Subcutaneous abdominal adipose tissue (tissue), 5 donors: Measurements from ENCODE around the gene CCNO.

Experiments used
- H3K27ac ChIP-seq: one replicate; pipeline ENCODE4 v1.7.0; 2013; ENCODE audit warnings: low read depth, mild to moderate bottlenecking, inconsistent platforms, low read length, moderate library complexity
- H3K27me3 ChIP-seq, 5 donors: one replicate each; pipeline ENCODE4 v1.7.0; 2013; ENCODE audit warnings: low read length in 5 of 5, inconsistent platforms in 1 of 5; ENCODE audit not compliant: control insufficient read depth in 5 of 5, insufficient read depth in 4 of 5
- H3K36me3 ChIP-seq, 5 donors: one replicate each; pipeline ENCODE4 v1.7.0; 2013; ENCODE audit warnings: low read length in 5 of 5; ENCODE audit not compliant: control insufficient read depth in 5 of 5, insufficient read depth in 5 of 5
- H3K4me1 ChIP-seq, 5 donors: one replicate each; pipeline ENCODE4 v1.7.0; 2013; ENCODE audit warnings: low read length in 5 of 5, mild to moderate bottlenecking in 3 of 5, moderate library complexity in 1 of 5; ENCODE audit not compliant: control insufficient read depth in 5 of 5, insufficient read depth in 5 of 5
- H3K4me3 ChIP-seq, 5 donors: one replicate each; pipeline ENCODE4 v1.7.0; 2013; ENCODE audit warnings: low read length in 5 of 5, low read depth in 1 of 5
- H3K9ac ChIP-seq, 5 donors: one replicate each; pipeline ENCODE4 v1.7.0; 2013; ENCODE audit warnings: low read length in 5 of 5, mild to moderate bottlenecking in 4 of 5, moderate library complexity in 3 of 5
- H3K9me3 ChIP-seq, 5 donors: one replicate each; pipeline ENCODE4 v1.7.0; 2013; ENCODE audit warnings: low read length in 5 of 5; ENCODE audit not compliant: control insufficient read depth in 5 of 5
- donor health status: healthy.
- donor health status: healthy.
- donor health status: healthy.
- donor health status: healthy.
- donor health status: healthy.

Gene CCNO

DNA sequence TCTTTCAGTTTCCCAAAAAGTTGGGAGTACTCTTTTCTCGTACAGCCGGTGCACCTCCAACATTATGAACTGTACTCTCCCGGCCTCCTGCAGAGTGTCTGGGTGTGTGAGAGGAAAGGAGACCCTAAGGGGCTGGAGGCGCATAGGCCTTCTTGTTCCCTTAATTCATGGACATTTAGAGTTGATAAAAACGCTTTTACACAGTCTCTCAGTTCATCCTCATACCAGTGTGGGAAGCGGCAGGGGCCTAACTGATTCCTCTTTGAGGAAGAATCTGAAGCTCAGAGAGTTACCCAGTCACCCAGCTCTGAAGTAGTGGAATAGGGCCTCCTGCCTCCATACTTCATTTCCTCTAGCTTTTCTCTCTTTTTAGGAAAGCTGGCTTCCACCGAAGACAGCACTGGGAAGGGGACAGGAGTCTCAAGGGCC, 9.6 kb downstream of the CCNO start:
- H3K27me3 ChIP-seq, result peaks cover 62 to 95% (median 76%) of the 10 kb centered on the region in 5 donors
- peaks cover 4 to 40% (median 36%) of the 10 kb centered on the region in 5 donors for H3K4me1 ChIP-seq
- H3K9me3 ChIP-seq, result no peaks in the 10 kb centered on the region
- no peak overlapping the region for H3K9ac ChIP-seq
- no peak overlapping the region for H3K27ac ChIP-seq
- H3K36me3 ChIP-seq, result no peaks in the 10 kb centered on the region
- peak overlapping the region in 2 of 5 donors; percentile 32 to 38 for H3K4me3 ChIP-seq

DNA sequence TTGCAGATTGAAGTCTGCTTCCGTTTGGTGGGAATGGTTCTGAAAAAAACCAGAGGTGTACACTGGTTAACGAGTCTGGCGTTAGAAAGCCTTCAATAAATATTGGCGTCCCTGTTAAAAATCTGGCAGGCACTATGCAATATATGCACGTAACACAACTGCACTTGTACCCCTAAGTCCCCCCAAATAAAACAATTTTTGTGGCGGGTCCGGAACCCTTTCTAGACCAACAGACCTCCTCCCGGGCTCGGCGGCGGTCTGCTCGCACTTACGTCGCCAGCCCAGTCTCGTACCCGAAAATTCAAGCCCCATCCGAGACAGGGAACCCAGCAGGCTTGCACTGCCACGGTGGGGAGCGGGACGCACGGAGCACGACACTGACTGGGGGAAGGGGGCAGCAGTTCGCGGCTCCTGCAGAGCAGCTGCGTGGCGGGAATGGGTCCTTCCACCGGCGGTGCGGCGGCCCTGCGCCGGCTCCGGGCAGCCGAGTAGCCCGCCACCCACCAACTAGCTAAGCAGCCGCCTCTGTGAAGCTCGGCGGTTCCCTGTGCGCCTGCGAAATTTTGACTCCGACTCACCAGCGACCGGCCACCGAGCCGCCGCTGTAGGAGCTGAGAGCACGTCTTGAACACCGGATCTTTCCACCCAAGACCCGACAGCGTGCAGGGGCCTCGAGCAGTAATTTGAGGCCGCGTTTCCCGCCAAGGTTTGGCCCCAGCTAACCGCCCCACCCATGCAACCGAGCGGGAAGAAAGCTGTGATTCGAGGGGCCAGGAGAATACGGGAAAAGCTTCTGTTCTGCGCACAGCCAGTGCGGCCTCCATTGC, 10.2 kb downstream of the CCNO start:
- peaks cover 56 to 90% (median 70%) of the 10 kb centered on the region in 5 donors for H3K27me3 ChIP-seq
- no peak overlapping the region for H3K27ac ChIP-seq
- H3K9me3 ChIP-seq, result no peaks in the 10 kb centered on the region
- H3K4me1 ChIP-seq, result peaks cover 4 to 40% (median 36%) of the 10 kb centered on the region in 5 donors
- H3K36me3 ChIP-seq, result no peaks in the 10 kb centered on the region
- H3K9ac ChIP-seq, result no peak overlapping the region
- peak overlapping the region in 2 of 5 donors; percentile 32 to 38 for H3K4me3 ChIP-seq

GRCh38 chr5:55222092-55222984, 11.1 kb downstream of the CCNO start:
- Histone ChIP-seq H3K27ac (no peak overlapping the region), H3K9ac (no peak overlapping the region), H3K9me3 (no peaks in the 10 kb centered on the region), H3K36me3 (no peaks in the 10 kb centered on the region), H3K4me1 (peaks cover 2 to 33% (median 30%) of the 10 kb centered on the region in 5 donors), H3K27me3 (peaks cover 54 to 86% (median 66%) of the 10 kb centered on the region in 5 donors), H3K4me3 (no peak overlapping the region)

- Histone ChIP-seq H3K36me3 (no peaks in the 10 kb centered on the region), H3K27me3 (peaks cover 46 to 70% (median 53%) of the 10 kb centered on the region in 5 donors), H3K4me1 (peaks cover 2 to 20% (median 18%) of the 10 kb centered on the region in 5 donors), H3K4me3 (peak overlapping the region in 4 of 5 donors; percentile 22 to 53 (median 36)), H3K9ac (no peak overlapping the region), H3K27ac (no peak overlapping the region), H3K9me3 (no peaks in the 10 kb centered on the region)
Observed at GRCh38 chr5:55220433-55221185, 12.8 kb downstream of the CCNO start.

DNA sequence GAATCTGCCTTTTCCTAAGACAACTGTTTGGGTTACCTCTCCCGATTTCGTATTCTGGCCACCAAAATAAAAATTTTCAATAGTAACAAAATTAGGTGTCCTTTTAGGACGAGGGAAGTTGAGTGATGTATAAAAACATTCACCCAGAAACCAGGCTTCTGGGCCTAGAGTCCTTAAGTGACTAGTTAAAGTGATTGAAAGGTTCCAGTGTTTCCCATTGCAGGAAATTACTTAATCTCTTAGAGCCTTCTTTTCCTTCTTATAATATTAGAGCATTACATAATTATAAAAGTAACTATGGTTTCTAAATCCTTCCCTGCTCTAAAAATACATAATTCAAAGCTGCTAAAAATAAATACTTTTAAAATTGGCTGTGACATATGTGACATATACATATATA, 13.6 kb downstream of the CCNO start:
- H3K9ac ChIP-seq, result no peak overlapping the region
- peaks cover 2 to 20% (median 18%) of the 10 kb centered on the region in 5 donors for H3K4me1 ChIP-seq
- H3K27me3 ChIP-seq, result peaks cover 44 to 62% (median 46%) of the 10 kb centered on the region in 5 donors
- H3K36me3 ChIP-seq, result no peaks in the 10 kb centered on the region
- H3K4me3 ChIP-seq, result no peak overlapping the region
- no peak overlapping the region for H3K27ac ChIP-seq
- no peaks in the 10 kb centered on the region for H3K9me3 ChIP-seq

- H3K4me3 ChIP-seq, result no peak overlapping the region
- peaks cover 36 to 54% (median 43%) of the 10 kb centered on the region in 5 donors for H3K27me3 ChIP-seq
- H3K4me1 ChIP-seq, result peaks cover 2 to 20% (median 18%) of the 10 kb centered on the region in 5 donors
- no peaks in the 10 kb centered on the region for H3K36me3 ChIP-seq
- no peak overlapping the region for H3K27ac ChIP-seq
- no peak overlapping the region for H3K9ac ChIP-seq
- no peaks in the 10 kb centered on the region for H3K9me3 ChIP-seq
Observed at GRCh38 chr5:55218967-55219366, 14.4 kb downstream of the CCNO start.

DNA sequence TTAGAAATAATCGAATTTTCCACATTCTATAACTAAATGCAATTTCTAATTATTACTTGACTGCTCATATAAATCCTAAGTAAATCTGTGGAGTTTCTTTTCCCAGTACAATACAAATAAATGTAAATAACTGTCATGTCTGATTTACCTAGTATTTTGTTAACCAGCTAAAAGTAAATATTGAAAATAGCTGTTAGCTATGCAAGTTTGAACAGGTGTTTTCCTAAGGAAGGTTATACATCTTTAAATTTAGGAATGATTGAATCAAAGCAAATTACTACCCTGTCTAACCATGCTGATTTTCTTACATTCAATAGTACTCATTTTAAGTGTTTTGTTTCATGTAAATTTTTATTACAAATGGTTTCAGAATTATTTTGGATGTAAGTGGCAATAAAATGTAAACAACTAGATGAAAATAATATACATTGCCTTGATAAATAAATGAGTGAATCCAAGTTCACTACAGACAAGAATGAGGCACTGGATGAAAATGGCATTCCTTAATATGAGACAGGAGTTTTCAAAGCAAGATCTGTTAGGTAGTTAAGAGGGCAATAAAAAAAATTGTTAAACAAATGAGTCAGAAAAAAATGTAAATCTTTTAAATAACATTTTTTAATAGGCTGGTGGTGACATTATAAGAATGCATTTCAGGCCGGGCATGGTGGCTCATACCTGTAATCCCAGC, 22.1 kb downstream of the CCNO start:
- Histone ChIP-seq H3K9me3 (no peaks in the 10 kb centered on the region), H3K27me3 (peaks cover 0 to 5% (median 0%) of the 10 kb centered on the region in 5 donors), H3K27ac (no peak overlapping the region), H3K4me1 (no peaks in the 10 kb centered on the region), H3K36me3 (no peaks in the 10 kb centered on the region), H3K9ac (no peak overlapping the region), H3K4me3 (no peak overlapping the region)

DNA sequence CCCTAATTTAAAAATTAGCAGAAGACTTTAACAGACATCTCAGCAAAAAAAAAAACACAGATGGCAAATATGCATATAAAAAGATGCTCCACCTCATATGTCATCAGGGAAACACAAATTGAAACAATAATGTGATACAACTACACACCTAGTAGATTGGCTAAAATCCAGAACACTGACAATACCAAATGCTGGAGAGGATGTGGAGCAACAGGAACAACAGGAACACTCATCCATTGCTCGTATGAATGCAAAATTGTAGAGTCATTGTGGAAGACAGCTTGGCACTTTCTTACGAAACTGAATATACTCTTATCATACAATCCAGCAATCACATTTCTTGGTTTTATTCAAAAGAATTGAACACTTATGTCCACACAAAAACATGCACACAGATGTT, 28.4 kb downstream of the CCNO start:
- no peak overlapping the region for H3K27ac ChIP-seq

GRCh38 chr5:55191165-55191564, 42.2 kb downstream of the CCNO start:
- peaks cover 0 to 20% (median 9%) of the 10 kb centered on the region in 5 donors for H3K27me3 ChIP-seq

More for the DNA sequence above, 28.4 kb downstream of the CCNO start:
- Histone ChIP-seq H3K9me3 (no peaks in the 10 kb centered on the region), H3K9ac (no peak overlapping the region), H3K4me1 (no peaks in the 10 kb centered on the region), H3K4me3 (no peak overlapping the region), H3K27me3 (peaks cover 0 to 8% (median 0%) of the 10 kb centered on the region in 5 donors), H3K36me3 (no peaks in the 10 kb centered on the region)

More at GRCh38 chr5:55191165-55191564, 42.2 kb downstream of the CCNO start:
- H3K4me3 ChIP-seq, result no peak overlapping the region
- H3K9ac ChIP-seq, result no peak overlapping the region
- H3K4me1 ChIP-seq, result no peaks in the 10 kb centered on the region
- no peaks in the 10 kb centered on the region for H3K9me3 ChIP-seq
- H3K27ac ChIP-seq, result no peak overlapping the region
- H3K36me3 ChIP-seq, result no peaks in the 10 kb centered on the region
